SK-N-SH (cell line): ENCODE results near the gene CLEC16A. TPM values are rescaled to one million over a fixed set of nuclear protein-coding genes. Genes with fewer than 3 reads are reported as not detected.
A peak's percentile ranks its signal among the peaks of the same experiment; 100 is the strongest.

Experiments
- CTCF ChIA-PET: fragments of 300-600, 350-600 bp; formaldehyde crosslinking; extraction: SDS; loops from one replicate; lab custom pipeline; 2021; lab: Yijun Ruan, JAX
- POLR2A ChIA-PET: fragments of 350-600 bp; sonication (Branson Sonifier 250); formaldehyde crosslinking; extraction: SDS; loops from one replicate; lab custom pipeline; 2020; ENCODE audit warnings: antibody characterized with exemption, inconsistent platforms; lab: Yijun Ruan, JAX
- DNase-seq: peaks from one replicate; pipeline ENCODE4 v3.0.0; 2012
- H2AFZ ChIP-seq: fragments of 200-600 bp; sonication (generic); 2 replicates; pipeline ENCODE4 v1.8.1; 2016; ENCODE audit warnings: antibody characterized with exemption, mild to moderate bottlenecking, low read depth
- H3F3A ChIP-seq: fragments of 200-600 bp; sonication (generic); replicated peaks from 2 replicates; pipeline ENCODE3; 2016; ENCODE audit warnings: antibody characterized with exemption, mild to moderate bottlenecking; ENCODE audit not compliant: insufficient read depth
- H3K27ac ChIP-seq, 2 experiments: fragments of 200-500 bp in 1 of 2; fragments of 200-600 bp in 1 of 2; sonication (Bioruptor generic) in 1 of 2; sonication (generic), shearing (Covaris generic) in 1 of 2; 2 replicates each; pipeline versions ENCODE4 v1.5.1 to v1.6.1; 2014 to 2016; ENCODE audit warnings: low read depth in 2 of 2, inconsistent platforms in 1 of 2, low read length in 1 of 2, mild to moderate bottlenecking in 1 of 2, mixed read lengths in 1 of 2
- H3K27me3 ChIP-seq: fragments of 200-600 bp; sonication (generic), shearing (Covaris generic); 2 replicates; pipeline ENCODE4 v1.6.1; 2016; ENCODE audit warnings: mixed run types; ENCODE audit not compliant: insufficient read depth
- H3K36me3 ChIP-seq, 2 experiments: fragments of 200-500 bp in 1 of 2; fragments of 200-600 bp in 1 of 2; sonication (Bioruptor generic) in 1 of 2; sonication (generic) in 1 of 2; replicated peaks in 1 of 2; 2 replicates each; pipeline versions ENCODE3 to v1.5.1; 2014 to 2016; ENCODE audit warnings: low read length in 1 of 2, mild to moderate bottlenecking in 1 of 2; ENCODE audit not compliant: insufficient read depth in 2 of 2, control insufficient read depth in 1 of 2
- H3K4me1 ChIP-seq, 2 experiments: fragments of 200-500 bp in 1 of 2; fragments of 200-600 bp in 1 of 2; sonication (Bioruptor generic) in 1 of 2; sonication (generic), shearing (Covaris generic) in 1 of 2; 2 replicates each; pipeline versions ENCODE4 v1.5.1 to v1.6.1; 2014 to 2016; ENCODE audit warnings: low read depth in 1 of 2, low read length in 1 of 2, mixed run types in 1 of 2; ENCODE audit not compliant: insufficient read depth in 2 of 2, control insufficient read depth in 1 of 2
- H3K4me2 ChIP-seq: fragments of 200-600 bp; sonication (generic), shearing (Covaris generic); 2 replicates; pipeline ENCODE4 v1.6.1; 2017; ENCODE audit warnings: mixed run types
- H3K4me3 ChIP-seq, 2 experiments: fragments of 200-500 bp in 1 of 2; fragments of 200-600 bp in 1 of 2; sonication (Bioruptor generic) in 1 of 2; sonication (generic), shearing (Covaris generic) in 1 of 2; 2 replicates each; pipeline versions ENCODE4 v1.5.1 to v1.8.1; 2014 to 2016; ENCODE audit warnings: low read depth in 2 of 2, inconsistent platforms in 1 of 2, low read length in 1 of 2, mild to moderate bottlenecking in 1 of 2, mixed read lengths in 1 of 2, moderate library complexity in 1 of 2
- H3K79me2 ChIP-seq: fragments of 200-600 bp; sonication (generic); 2 replicates; pipeline ENCODE4 v1.8.1; 2017; ENCODE audit warnings: mild to moderate bottlenecking; ENCODE audit not compliant: insufficient read depth
- H3K9ac ChIP-seq: fragments of 200-600 bp; sonication (generic); 2 replicates; pipeline ENCODE4 v1.6.1; 2017; ENCODE audit warnings: mixed run types
- H3K9me2 ChIP-seq: fragments of 200-600 bp; sonication (generic); 2 replicates; pipeline ENCODE4 v1.6.1; 2017; ENCODE audit warnings: mixed run types
- H3K9me3 ChIP-seq: fragments of 200-600 bp; sonication (generic); 2 replicates; pipeline ENCODE4 v1.6.1; 2017; ENCODE audit warnings: mixed run types, mild to moderate bottlenecking, moderate library complexity
- H4K20me1 ChIP-seq: fragments of 200-600 bp; sonication (generic); 2 replicates; pipeline ENCODE4 v1.6.1; 2017; ENCODE audit warnings: mild to moderate bottlenecking, mixed run types; ENCODE audit not compliant: insufficient read depth
- CHD2 ChIP-seq: fragments of 150-350 bp; IDR thresholded peaks from 2 replicates; pipeline ENCODE4 v1.6.1; 2018; ENCODE audit warnings: low read length; ENCODE audit not compliant: partially characterized antibody
- CTCF ChIP-seq: fragments of 200-600 bp; sonication (generic); IDR thresholded peaks from 2 replicates; pipeline ENCODE4 v1.6.1; 2017; ENCODE audit warnings: antibody characterized with exemption, mild to moderate bottlenecking, moderate library complexity
- ELF1 ChIP-seq: IDR thresholded peaks from 2 replicates; pipeline ENCODE4 v1.4.0; 2012
- EP300 ChIP-seq, 2 experiments: IDR thresholded peaks; 2 replicates each; pipeline versions ENCODE4 v1.4.0 to v1.6.1; 2012; ENCODE audit warnings: borderline replicate concordance in 1 of 2, low read depth in 1 of 2, low read length in 1 of 2
- FOSL2 ChIP-seq: IDR thresholded peaks from 2 replicates; pipeline ENCODE4 v1.4.0; 2012; ENCODE audit warnings: low read depth, mild to moderate bottlenecking, moderate library complexity, borderline replicate concordance
- FOXJ3 ChIP-seq: sonication (generic); formaldehyde crosslinking; IDR thresholded peaks from 2 replicates; pipeline ENCODE4 v1.5.1; 2020; ENCODE audit warnings: mild to moderate bottlenecking, missing genetic modification reagents
- FOXM1 ChIP-seq: IDR thresholded peaks from 2 replicates; pipeline ENCODE4 v1.4.0; 2012; ENCODE audit warnings: low read depth, mild to moderate bottlenecking
- GABPA ChIP-seq: IDR thresholded peaks from 2 replicates; pipeline ENCODE4 v1.4.0; 2012; ENCODE audit warnings: low read depth, mild to moderate bottlenecking
- GATA2 ChIP-seq: sonication (generic); formaldehyde crosslinking; IDR thresholded peaks from 2 replicates; pipeline ENCODE4 v1.5.0; 2020; ENCODE audit warnings: mild to moderate bottlenecking, missing genetic modification reagents
- IRF3 ChIP-seq: fragments of 150-350 bp; IDR thresholded peaks from 2 replicates; pipeline ENCODE4 v1.6.1; 2016; ENCODE audit warnings: mild to moderate bottlenecking, low read depth, low read length
- MAX ChIP-seq: IDR thresholded peaks from 2 replicates; pipeline ENCODE4 v1.4.0; 2012; ENCODE audit warnings: low read depth
- MXI1 ChIP-seq: IDR thresholded peaks from 2 replicates; pipeline ENCODE4 v1.6.1; 2012; ENCODE audit warnings: mild to moderate bottlenecking, low read depth, low read length, improper control_type of control experiment
- NRF1 ChIP-seq: IDR thresholded peaks from 2 replicates; pipeline ENCODE4 v1.6.1; 2012; ENCODE audit warnings: low read depth, mild to moderate bottlenecking, low read length
- RAD21 ChIP-seq: IDR thresholded peaks from 2 replicates; pipeline ENCODE4 v1.6.1; 2012; ENCODE audit warnings: mild to moderate bottlenecking, low read length
- RCOR1 ChIP-seq: fragments of 150-350 bp; IDR thresholded peaks from 2 replicates; pipeline ENCODE4 v1.6.1; 2017; ENCODE audit warnings: antibody characterized with exemption, low read length
- RFX5 ChIP-seq: IDR thresholded peaks from 2 replicates; pipeline ENCODE4 v1.6.1; 2012; ENCODE audit warnings: mild to moderate bottlenecking, improper control_type of control experiment, low read length
- TAF1 ChIP-seq: IDR thresholded peaks from 2 replicates; pipeline ENCODE4 v1.6.1; 2012; ENCODE audit warnings: low read depth, mild to moderate bottlenecking, low read length, moderate library complexity, borderline replicate concordance
- TCF12 ChIP-seq: IDR thresholded peaks from 2 replicates; pipeline ENCODE4 v1.4.0; 2012
- WGBS: methylation state at CpG from one replicate; pipeline ENCODE4 v1.1.6; 2017; ENCODE audit warnings: low lambda C conversion rate; 5-methylcytosine and 5-hydroxymethylcytosine counted together
- polyA plus RNA-seq, 3 experiments: library from polyadenylated mRNA; depleted of rRNA; stranded (reverse); fragments of >200 nt; gene quantifications; 2 replicates each; pipeline ENCODE4 v1.2.3, GENCODE V29; 2012

The CLEC16A gene
- polyA plus RNA-seq, 1 of the 3 experiments (the other 2 are of a cell fraction): 13.7 TPM

- WGBS: 57% methylated on average over 8 of the region's 8 CpGs
- CTCF ChIA-PET: interaction anchor here (0.6 to 1.7 kb wide), 5 partner anchors 121 to 159 kb away, joined by 3 to 8 read pairs (median 4); partner anchors contain the start of gene SOCS1
- H3K79me2 ChIP-seq: no peaks in the 10 kb centered on the region
These were observed 152.9 kb downstream of the CLEC16A start for GRCh38 chr16:11097094-11097786.

GRCh38 chr16:11097787-11098167 lies 153.4 kb downstream of the CLEC16A start:
- Histone ChIP-seq H3K27ac (peak overlapping the region in 1 of 2 experiments; percentile 8; a peak in 1 of 4 replicates), H3K9me2 (no peaks in the 10 kb centered on the region), H3K4me2 (no peak overlapping the region), H3K4me1 (peaks cover 22% of the 10 kb centered on the region in 2 experiments), H3K36me3 (no peaks in the 10 kb centered on the region), H3F3A (peaks cover 19% of the 10 kb centered on the region), H3K79me2 (no peaks in the 10 kb centered on the region), H3K27me3 (no peaks in the 10 kb centered on the region), H3K9ac (no peak overlapping the region), H3K9me3 (no peaks in the 10 kb centered on the region), H2AFZ (no peak overlapping the region), H4K20me1 (no peaks in the 10 kb centered on the region), H3K4me3 (no peak overlapping the region)
- DNase-seq: no peak
- 97% methylated on average over 3 of the region's 6 CpGs for WGBS
- TF ChIP-seq GABPA (no peak), IRF3 (no peak), NRF1 (no peak), RFX5 (no peak), FOXM1 (no peak), MAX (no peak), ELF1 (no peak), CTCF (no peak), EP300 (IDR thresholded peaks at IDR 0.05; ENCODE audit: borderline replicate concordance in 1 of 2, low read depth in 1 of 2, low read length in 1 of 2) (no peak), FOXJ3 (no peak), TCF12 (no peak), GATA2 (no peak)
- ChIA-PET CTCF (interaction anchor here (0.9 to 1.7 kb wide), 4 partner anchors 121 to 158 kb away, joined by 3 to 8 read pairs (median 4); partner anchors contain the start of gene SOCS1), POLR2A (no interaction called here)

More at GRCh38 chr16:11097094-11097786, 152.9 kb downstream of the CLEC16A start:
- POLR2A ChIA-PET: no interaction called here
- H3K27ac ChIP-seq: peak overlapping the region in 1 of 2 experiments; percentile 8; a peak in 1 of 4 replicates
- H3K27me3 ChIP-seq: no peaks in the 10 kb centered on the region
- H3K9me2 ChIP-seq: no peaks in the 10 kb centered on the region
- H3K9me3 ChIP-seq: no peaks in the 10 kb centered on the region
- TF ChIP-seq RAD21 (no peak), FOSL2 (no peak), MXI1 (no peak), IRF3 (no peak), CHD2 (no peak), ELF1 (no peak), EP300 (IDR thresholded peaks at IDR 0.05; ENCODE audit: borderline replicate concordance in 1 of 2, low read depth in 1 of 2, low read length in 1 of 2) (peak in 1 of 2 experiments; percentile 71; a peak in 2 of 4 replicates), TAF1 (no peak), GATA2 (peak; percentile 63), GABPA (no peak), RCOR1 (peak; percentile 50; the same call in 1 of the 2 replicates)
- TF ChIP-seq, all 33 proteins: peak for 3
- H3K9ac ChIP-seq: no peak overlapping the region
- no peak overlapping the region for H3K4me3 ChIP-seq
- H4K20me1 ChIP-seq: no peaks in the 10 kb centered on the region
- peaks cover 19% of the 10 kb centered on the region for H3F3A ChIP-seq
- peak; percentile 64 for DNase-seq
- no peak overlapping the region for H3K4me2 ChIP-seq
- H3K36me3 ChIP-seq: no peaks in the 10 kb centered on the region
- no peak overlapping the region for H2AFZ ChIP-seq
- peaks cover 19 to 22% of the 10 kb centered on the region in 2 experiments for H3K4me1 ChIP-seq
